H9 (cell line): ENCODE measurements around the gene SLC22A8. TPM values are rescaled to one million over a fixed set of nuclear protein-coding genes. Genes with fewer than 3 reads are reported as not detected.

Experiments used
- DNase-seq: peaks from one replicate; pipeline ENCODE4 v3.0.0-alpha.2; 2017
- H2AFZ ChIP-seq: one replicate; pipeline ENCODE4 v1.6.1; 2013; ENCODE audit warnings: mild to moderate bottlenecking, low read length, control low read depth, moderate library complexity
- H2AK5ac ChIP-seq: 2 replicates; pipeline ENCODE4 v1.6.1; 2013; ENCODE audit warnings: low read length, control low read depth, mixed read lengths; ENCODE audit not compliant: insufficient read length
- H2BK120ac ChIP-seq: one replicate; pipeline ENCODE4 v1.6.1; 2013; ENCODE audit warnings: low read depth, mild to moderate bottlenecking, low read length, control low read depth, inconsistent platforms; ENCODE audit not compliant: poor library complexity, severe bottlenecking
- H2BK12ac ChIP-seq: 2 replicates; pipeline ENCODE4 v1.6.1; 2013; ENCODE audit warnings: low read length, control low read depth, mixed read lengths, low read depth; ENCODE audit not compliant: insufficient read length
- H2BK15ac ChIP-seq: 2 replicates; pipeline ENCODE4 v1.6.1; 2013; ENCODE audit warnings: low read depth, low read length, control low read depth
- H2BK20ac ChIP-seq: one replicate; pipeline ENCODE4 v1.6.1; 2013; ENCODE audit warnings: low read depth, mild to moderate bottlenecking, low read length, control low read depth, inconsistent platforms; ENCODE audit not compliant: poor library complexity, severe bottlenecking
- H2BK5ac ChIP-seq: 2 replicates; pipeline ENCODE4 v1.6.1; 2013; ENCODE audit warnings: low read length, control low read depth, mixed read lengths; ENCODE audit not compliant: insufficient read length
- H3K14ac ChIP-seq: 2 replicates; pipeline ENCODE4 v1.6.1; 2013; ENCODE audit warnings: low read length, control low read depth; ENCODE audit not compliant: insufficient read depth
- H3K18ac ChIP-seq: 2 replicates; pipeline ENCODE4 v1.6.1; 2013; ENCODE audit warnings: low read depth, mild to moderate bottlenecking, mixed read lengths, low read length, control low read depth; ENCODE audit not compliant: insufficient read length
- H3K23ac ChIP-seq: 2 replicates; pipeline ENCODE4 v1.6.1; 2013; ENCODE audit warnings: low read length, control low read depth, mixed read lengths, low read depth; ENCODE audit not compliant: insufficient read length
- H3K23me2 ChIP-seq: 2 replicates; pipeline ENCODE4 v1.6.1; 2013; ENCODE audit warnings: low read depth, mild to moderate bottlenecking, mixed read lengths, low read length, control low read depth; ENCODE audit not compliant: insufficient read length, poor library complexity, severe bottlenecking
- H3K27ac ChIP-seq: 2 replicates; pipeline ENCODE4 v1.5.1; 2013; ENCODE audit warnings: low read length, control low read depth, mixed read lengths, low read depth; ENCODE audit not compliant: insufficient read length
- H3K27me3 ChIP-seq: 2 replicates; pipeline ENCODE4 v1.6.1; 2013; ENCODE audit warnings: low read length, control low read depth, inconsistent platforms; ENCODE audit not compliant: insufficient read depth
- H3K4ac ChIP-seq: 2 replicates; pipeline ENCODE4 v1.6.1; 2013; ENCODE audit warnings: low read depth, mild to moderate bottlenecking, control low read depth, inconsistent platforms, low read length, moderate library complexity
- H3K4me1 ChIP-seq: 2 replicates; pipeline ENCODE4 v1.6.1; 2013; ENCODE audit warnings: low read length, control low read depth, inconsistent platforms; ENCODE audit not compliant: insufficient read depth
- H3K4me2 ChIP-seq: 2 replicates; pipeline ENCODE4 v1.6.1; 2013; ENCODE audit warnings: low read length, control low read depth, mixed read lengths; ENCODE audit not compliant: insufficient read length, insufficient read depth
- H3K56ac ChIP-seq: 2 replicates; pipeline ENCODE4 v1.6.1; 2013; ENCODE audit warnings: low read depth, mild to moderate bottlenecking, mixed read lengths, low read length, control low read depth; ENCODE audit not compliant: insufficient read length
- H3K79me1 ChIP-seq: 2 replicates; pipeline ENCODE4 v1.6.1; 2013; ENCODE audit warnings: low read depth, mild to moderate bottlenecking, moderate library complexity, low read length, control low read depth, inconsistent platforms; ENCODE audit not compliant: insufficient read depth, poor library complexity, severe bottlenecking
- H3K79me2 ChIP-seq: 2 replicates; pipeline ENCODE4 v1.6.1; 2013; ENCODE audit warnings: low read length, control low read depth, inconsistent platforms; ENCODE audit not compliant: insufficient read depth
- H3K9ac ChIP-seq: 2 replicates; pipeline ENCODE4 v1.6.1; 2013; ENCODE audit warnings: low read length, control low read depth, mixed read lengths; ENCODE audit not compliant: insufficient read length; ENCODE audit errors: extremely low read depth
- H3K9me3 ChIP-seq: one replicate; pipeline ENCODE4 v1.6.1; 2013; ENCODE audit warnings: low read depth, low read length, inconsistent platforms; ENCODE audit not compliant: control insufficient read depth
- H3T11ph ChIP-seq: one replicate; pipeline ENCODE4 v1.6.1; 2013; ENCODE audit warnings: mild to moderate bottlenecking, low read length, control low read depth, inconsistent platforms
- H4K20me1 ChIP-seq: one replicate; pipeline ENCODE4 v1.6.1; 2013; ENCODE audit not compliant: control insufficient read depth, insufficient read length, insufficient read depth
- H4K5ac ChIP-seq: 2 replicates; pipeline ENCODE4 v1.6.1; 2013; ENCODE audit warnings: low read depth, mild to moderate bottlenecking, mixed read lengths, low read length, control low read depth; ENCODE audit not compliant: insufficient read length
- H4K8ac ChIP-seq: replicated peaks from 2 replicates; pipeline ENCODE4 v1.6.1; 2013; ENCODE audit warnings: low read length, control low read depth, mixed read lengths, low read depth; ENCODE audit not compliant: insufficient read length
- H4K91ac ChIP-seq: 2 replicates; pipeline ENCODE4 v1.6.1; 2013; ENCODE audit warnings: low read depth, mild to moderate bottlenecking, moderate library complexity, mixed read lengths, low read length, control low read depth; ENCODE audit not compliant: insufficient read length
- H3K27ac Mint-ChIP-seq, 3 experiments: 2 replicates in 2 of 3; 3 replicates in 1 of 3; pipeline ENCODE4 v1.8.0; 2020 to 2021; ENCODE audit warnings: mixed read lengths in 3 of 3, mild to moderate bottlenecking in 1 of 3, moderate library complexity in 1 of 3
- H3K27me3 Mint-ChIP-seq: 2 replicates; pipeline ENCODE4 v1.8.0; 2021; ENCODE audit warnings: low read depth, mild to moderate bottlenecking, moderate library complexity, mixed read lengths
- H3K36me3 Mint-ChIP-seq, 3 experiments: 2 replicates in 2 of 3; 3 replicates in 1 of 3; pipeline ENCODE4 v1.8.0; 2020 to 2021; ENCODE audit warnings: low read depth in 3 of 3, mixed read lengths in 3 of 3; ENCODE audit not compliant: insufficient read depth in 1 of 3
- H3K4me1 Mint-ChIP-seq, 2 experiments: 2 replicates each; pipeline ENCODE4 v1.8.0; 2020; ENCODE audit warnings: mixed read lengths in 2 of 2
- H3K4me3 Mint-ChIP-seq, 2 experiments: 2 replicates in 1 of 2; 3 replicates in 1 of 2; pipeline ENCODE4 v1.8.0; 2020 to 2021; ENCODE audit warnings: mild to moderate bottlenecking in 2 of 2, mixed read lengths in 2 of 2, moderate library complexity in 1 of 2
- H3K9me3 Mint-ChIP-seq, 2 experiments: 2 replicates in 1 of 2; 3 replicates in 1 of 2; pipeline ENCODE4 v1.8.0; 2020; ENCODE audit warnings: mild to moderate bottlenecking in 2 of 2, mixed read lengths in 2 of 2, moderate library complexity in 1 of 2
- WGBS: extraction: QIAGEN DNeasy Blood & Tissue Kit; methylation state at CpG from one replicate; pipeline ENCODE4 v1.1.7; 2013; ENCODE audit warnings: missing lambda C conversion rate, low lambda C conversion rate, mixed read lengths; ENCODE audit not compliant: insufficient read length; ENCODE audit errors: extremely low coverage; 5-methylcytosine and 5-hydroxymethylcytosine counted together
- total RNA-seq: library from RNA; stranded (reverse); gene quantifications from 2 replicates; pipeline ENCODE4 v1.2.1, GENCODE V29; 2021
- TF ChIP-seq, protein P1 (sequence below): fragments of 200-600 bp; sonication (generic); conservative IDR thresholded peaks from 3 replicates; pipeline ENCODE4 v1.8.0; 2021; ENCODE audit warnings: antibody characterized with exemption, mild to moderate bottlenecking

Gene SLC22A8
- total RNA-seq, 1 experiment from 2014 or later: not detected

DNA sequence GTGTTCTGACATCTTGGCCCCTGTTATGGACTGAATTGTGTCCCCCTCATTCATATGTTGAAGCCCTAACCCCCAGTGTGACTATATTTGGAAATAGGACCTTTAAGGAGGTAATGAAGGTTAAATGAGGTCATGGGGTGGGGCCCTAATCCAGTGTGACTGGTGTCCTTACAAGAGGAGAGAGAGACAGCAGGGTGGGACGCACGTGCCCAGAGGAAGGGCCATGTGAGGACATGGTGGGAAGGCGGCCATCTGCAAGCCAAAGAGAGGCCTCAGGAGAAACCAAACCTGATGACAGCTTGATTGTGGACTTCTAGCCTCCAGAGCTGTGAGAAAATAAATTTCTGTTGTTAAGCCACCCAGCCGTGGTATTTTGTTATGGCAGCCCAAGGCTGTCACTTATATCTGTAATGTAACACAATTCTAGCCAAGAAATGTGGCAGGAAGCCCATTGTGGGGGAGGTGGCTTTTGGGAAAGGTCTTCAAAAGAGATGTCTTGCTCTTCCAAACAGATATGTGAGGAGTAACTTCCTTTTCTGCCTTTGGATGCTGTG lies 54.5 kb downstream of the SLC22A8 start:
- Histone ChIP-seq H4K8ac (no peak overlapping the region), H2AFZ (no peak overlapping the region), H3K4ac (no peak overlapping the region), H3K9me3 (no peaks in the 10 kb centered on the region), H4K20me1 (no peaks in the 10 kb centered on the region), H3K27ac (no peak overlapping the region), H2BK12ac (no peak overlapping the region), H2BK120ac (no peak overlapping the region), H3K23me2 (no peaks in the 10 kb centered on the region), H3K4me1 (no peaks in the 10 kb centered on the region), H2AK5ac (no peak overlapping the region), H3K18ac (no peak overlapping the region), H3K79me1 (no peaks in the 10 kb centered on the region), H3K56ac (no peak overlapping the region), H4K5ac (no peak overlapping the region), H3K79me2 (no peaks in the 10 kb centered on the region), H3K14ac (no peak overlapping the region), H3T11ph (no peak overlapping the region), H3K23ac (no peak overlapping the region), H3K9ac (no peak overlapping the region), H4K91ac (no peak overlapping the region), H2BK15ac (no peak overlapping the region), H2BK20ac (no peak overlapping the region), H3K4me2 (no peak overlapping the region), H2BK5ac (no peak overlapping the region), H3K27me3 (no peaks in the 10 kb centered on the region)
- Mint-ChIP-seq H3K36me3 (no peaks in the 10 kb centered on the region), H3K9me3 (no peaks in the 10 kb centered on the region), H3K27me3 (peaks cover 4% of the 10 kb centered on the region; the same call in 1 of the 2 replicates), H3K27ac (no peak overlapping the region), H3K4me3 (no peak overlapping the region), H3K4me1 (peaks cover 8 to 11% of the 10 kb centered on the region in 2 experiments)
- TF ChIP-seq, protein P1, sequence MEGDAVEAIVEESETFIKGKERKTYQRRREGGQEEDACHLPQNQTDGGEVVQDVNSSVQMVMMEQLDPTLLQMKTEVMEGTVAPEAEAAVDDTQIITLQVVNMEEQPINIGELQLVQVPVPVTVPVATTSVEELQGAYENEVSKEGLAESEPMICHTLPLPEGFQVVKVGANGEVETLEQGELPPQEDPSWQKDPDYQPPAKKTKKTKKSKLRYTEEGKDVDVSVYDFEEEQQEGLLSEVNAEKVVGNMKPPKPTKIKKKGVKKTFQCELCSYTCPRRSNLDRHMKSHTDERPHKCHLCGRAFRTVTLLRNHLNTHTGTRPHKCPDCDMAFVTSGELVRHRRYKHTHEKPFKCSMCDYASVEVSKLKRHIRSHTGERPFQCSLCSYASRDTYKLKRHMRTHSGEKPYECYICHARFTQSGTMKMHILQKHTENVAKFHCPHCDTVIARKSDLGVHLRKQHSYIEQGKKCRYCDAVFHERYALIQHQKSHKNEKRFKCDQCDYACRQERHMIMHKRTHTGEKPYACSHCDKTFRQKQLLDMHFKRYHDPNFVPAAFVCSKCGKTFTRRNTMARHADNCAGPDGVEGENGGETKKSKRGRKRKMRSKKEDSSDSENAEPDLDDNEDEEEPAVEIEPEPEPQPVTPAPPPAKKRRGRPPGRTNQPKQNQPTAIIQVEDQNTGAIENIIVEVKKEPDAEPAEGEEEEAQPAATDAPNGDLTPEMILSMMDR: no peak
- no peak for DNase-seq
- WGBS: no CpG with 5 or more reads among the region's 4 CpGs
